IMR-90 (cell line): Measurements from ENCODE around the gene NLRC5. TPM values are rescaled to one million over a fixed set of nuclear protein-coding genes. Genes with fewer than 3 reads are reported as not detected.

ENCODE experiments used
- ATAC-seq: fragments of 200-7000 bp; cut with Tn5 transposase; 2 replicates; pipeline ENCODE4 v1.9.1; 2020; ENCODE audit warnings: low read depth, mild to moderate bottlenecking, moderate library complexity
- BruUV-seq: library from RNA; stranded (reverse); fragments of 400-500 nt; replicated peaks from 2 replicates; lab custom pipeline; 2021; lab: Mats Ljungman, UMichigan
- CTCF ChIA-PET: fragments of 300-600 bp; formaldehyde crosslinking; extraction: SDS; loops from one replicate; lab custom pipeline; 2021; ENCODE audit warnings: antibody characterized with exemption; lab: Yijun Ruan, JAX
- POLR2A ChIA-PET: fragments of 300-600 bp; sonication (Branson Sonifier 250); formaldehyde crosslinking; loops from one replicate; lab custom pipeline; 2022; ENCODE audit warnings: antibody characterized with exemption; ENCODE audit not compliant: unreplicated experiment; lab: Charles Lee
- DNase-seq: peaks from one replicate; pipeline ENCODE4 v3.0.0; 2013
- H2AFZ ChIP-seq: replicated peaks from 2 replicates; pipeline ENCODE3; 2013; ENCODE audit warnings: low read length, mild to moderate bottlenecking; ENCODE audit not compliant: poor library complexity
- H2AK5ac ChIP-seq: 2 replicates; pipeline ENCODE4 v1.6.1; 2013; ENCODE audit warnings: low read depth, low read length, inconsistent platforms
- H2AK9ac ChIP-seq: replicated peaks from 2 replicates; pipeline ENCODE3; 2013; ENCODE audit warnings: mild to moderate bottlenecking, low read depth, low read length, moderate library complexity; ENCODE audit not compliant: poor library complexity
- H2BK120ac ChIP-seq: 2 replicates; pipeline ENCODE4 v1.6.1; 2013; ENCODE audit warnings: low read depth, low read length, inconsistent platforms
- H2BK15ac ChIP-seq: 3 replicates; pipeline ENCODE4 v1.6.1; 2013; ENCODE audit warnings: low read depth, low read length, inconsistent platforms
- H2BK20ac ChIP-seq: 2 replicates; pipeline ENCODE4 v1.6.1; 2013; ENCODE audit warnings: low read depth, mild to moderate bottlenecking, inconsistent platforms, low read length, moderate library complexity
- H2BK5ac ChIP-seq: 2 replicates; pipeline ENCODE4 v1.6.1; 2013; ENCODE audit warnings: mild to moderate bottlenecking, low read depth, low read length, inconsistent platforms; ENCODE audit not compliant: poor library complexity, severe bottlenecking
- H3K14ac ChIP-seq: replicated peaks from 2 replicates; pipeline ENCODE4 v1.6.1; 2013; ENCODE audit warnings: low read depth, low read length, inconsistent platforms
- H3K18ac ChIP-seq: 2 replicates; pipeline ENCODE4 v1.6.1; 2013; ENCODE audit warnings: low read depth, low read length, control low read depth
- H3K23ac ChIP-seq: 2 replicates; pipeline ENCODE4 v1.6.1; 2013; ENCODE audit warnings: low read depth, low read length, inconsistent platforms
- H3K27ac ChIP-seq: 2 replicates; pipeline ENCODE4 v1.5.1; 2013; ENCODE audit warnings: mild to moderate bottlenecking, control low read depth, low read length; ENCODE audit not compliant: insufficient read depth
- H3K27me3 ChIP-seq: 2 replicates; pipeline ENCODE4 v1.6.1; 2013; ENCODE audit warnings: low read length; ENCODE audit not compliant: control insufficient read depth, insufficient read depth
- H3K36me3 ChIP-seq: 2 replicates; pipeline ENCODE4 v1.6.1; 2013; ENCODE audit warnings: low read length, mixed read lengths; ENCODE audit not compliant: control insufficient read depth, insufficient read depth
- H3K4ac ChIP-seq: 2 replicates; pipeline ENCODE4 v1.6.1; 2013; ENCODE audit warnings: low read depth, low read length, inconsistent platforms
- H3K4me1 ChIP-seq: 2 replicates; pipeline ENCODE4 v1.6.1; 2013; ENCODE audit warnings: low read length, mixed read lengths; ENCODE audit not compliant: control insufficient read depth, insufficient read depth
- H3K4me2 ChIP-seq: 2 replicates; pipeline ENCODE4 v1.6.1; 2013; ENCODE audit warnings: low read depth, mild to moderate bottlenecking, control low read depth, low read length, moderate library complexity
- H3K4me3 ChIP-seq: 2 replicates; pipeline ENCODE4 v1.5.1; 2013; ENCODE audit warnings: low read depth, mild to moderate bottlenecking, control low read depth, low read length, moderate library complexity; ENCODE audit not compliant: insufficient read depth
- H3K56ac ChIP-seq: 2 replicates; pipeline ENCODE4 v1.6.1; 2013; ENCODE audit warnings: low read length, inconsistent platforms; ENCODE audit not compliant: insufficient read depth; ENCODE audit errors: extremely low read depth
- H3K79me1 ChIP-seq, 2 experiments: 2 replicates each; pipeline ENCODE4 v1.6.1; 2013; ENCODE audit warnings: low read length in 2 of 2, inconsistent platforms in 1 of 2, low read depth in 1 of 2
- H3K9ac ChIP-seq: 2 replicates; pipeline ENCODE4 v1.6.1; 2013; ENCODE audit warnings: low read depth, low read length, control low read depth
- H3K9me1 ChIP-seq: 2 replicates; pipeline ENCODE4 v1.6.1; 2013; ENCODE audit warnings: low read length, inconsistent platforms; ENCODE audit not compliant: insufficient read depth
- H3K9me3 ChIP-seq: 2 replicates; pipeline ENCODE4 v1.6.1; 2013; ENCODE audit warnings: low read length; ENCODE audit not compliant: control insufficient read depth, insufficient read depth
- H4K20me1 ChIP-seq: 2 replicates; pipeline ENCODE4 v1.6.1; 2013; ENCODE audit warnings: low read length, inconsistent platforms; ENCODE audit not compliant: insufficient read depth
- H4K5ac ChIP-seq: 2 replicates; pipeline ENCODE4 v1.6.1; 2013; ENCODE audit warnings: mild to moderate bottlenecking, low read depth, low read length, control low read depth
- H4K8ac ChIP-seq, 2 experiments: 2 replicates each; pipeline ENCODE4 v1.6.1; 2013; ENCODE audit warnings: low read depth in 2 of 2, low read length in 2 of 2, control low read depth in 1 of 2, inconsistent platforms in 1 of 2
- H4K91ac ChIP-seq: 2 replicates; pipeline ENCODE4 v1.6.1; 2013; ENCODE audit warnings: low read depth, low read length, inconsistent platforms; ENCODE audit not compliant: insufficient read depth
- CHD1 ChIP-seq: IDR thresholded peaks from 2 replicates; pipeline ENCODE4 v1.6.1; 2012; ENCODE audit warnings: low read depth, low read length, improper control_type of control experiment
- ELK1 ChIP-seq: fragments of 150-350 bp; IDR thresholded peaks from 2 replicates; pipeline ENCODE4 v1.6.1; 2016; ENCODE audit warnings: low read depth, mild to moderate bottlenecking, low read length, moderate library complexity, borderline replicate concordance
- NFE2L2 ChIP-seq: fragments of 150-350 bp; IDR thresholded peaks from 2 replicates; pipeline ENCODE4 v1.6.1; 2016; ENCODE audit warnings: low read depth, mild to moderate bottlenecking, low read length
- RCOR1 ChIP-seq: IDR thresholded peaks from 2 replicates; pipeline ENCODE4 v1.6.1; 2012; ENCODE audit warnings: mild to moderate bottlenecking, low read length, improper control_type of control experiment; ENCODE audit not compliant: insufficient replicate concordance
- USF2 ChIP-seq: fragments of 150-350 bp; IDR thresholded peaks from 2 replicates; pipeline ENCODE4 v1.6.1; 2017; ENCODE audit warnings: mild to moderate bottlenecking, antibody characterized with exemption, low read length, low read depth
- WGBS, 2 experiments: methylation state at CpG; one replicate each; pipeline versions ENCODE4 v1.1.5 to v1.1.7; 2013; ENCODE audit warnings: missing lambda C conversion rate in 2 of 2; ENCODE audit not compliant: insufficient read length in 1 of 2; ENCODE audit errors: extremely low coverage in 2 of 2; 5-methylcytosine and 5-hydroxymethylcytosine counted together
- dilution Hi-C: fragments of 300-500 bp; cut with HindIII; formaldehyde crosslinking; loops from one replicate; pipeline ENCODE4 v1.14.3; 2018; ENCODE audit warnings: low sequenced_read_pairs; ENCODE audit not compliant: unreplicated experiment
- in situ Hi-C: fragments of 300-500 bp; cut with MboI; formaldehyde crosslinking; loops from 3 replicates; pipeline ENCODE4 v1.14.3; 2019; ENCODE audit warnings: low sequenced_read_pairs, inconsistent platforms, mixed read lengths
- intact Hi-C: fragments of 100-400 bp; cut with micrococcal nuclease; formaldehyde crosslinking; loops from 2 replicates; pipeline ENCODE4 v1.10.0; 2022
- polyA plus RNA-seq, 3 experiments: library from polyadenylated mRNA; depleted of rRNA; stranded (reverse); fragments of >200 nt; gene quantifications; 2 replicates each; pipeline ENCODE4 v1.2.3, GENCODE V29; 2012; ENCODE audit warnings: low replicate concordance in 1 of 3
- total RNA-seq: library from RNA; depleted of rRNA; stranded (reverse); fragments of >200 nt; gene quantifications from 2 replicates; pipeline ENCODE4 v1.2.3, GENCODE V29; 2012

The NLRC5 gene
- total and polyA plus RNA-seq, 2 of the 4 experiments (the other 2 are of a cell fraction), result 9.1 to 14.9 TPM

GRCh38 chr16:57007530-57007929 lies 18.2 kb downstream of the NLRC5 start:
- H4K5ac ChIP-seq, result no peak overlapping the region
- TF ChIP-seq RCOR1 (no peak), NFE2L2 (no peak), ELK1 (no peak), USF2 (no peak), CHD1 (no peak)
- H2BK20ac ChIP-seq, result no peak overlapping the region
- H3K18ac ChIP-seq, result no peak overlapping the region
- H3K79me1 ChIP-seq, result peaks cover 7 to 46% of the 10 kb centered on the region in 2 experiments
- H2BK5ac ChIP-seq, result no peak overlapping the region
- H3K9me3 ChIP-seq, result no peaks in the 10 kb centered on the region
- WGBS, 2 experiments, result no CpG with 5 or more reads among the region's 3 CpGs
- H2BK15ac ChIP-seq, result no peak overlapping the region
- H3K56ac ChIP-seq, result no peak overlapping the region
- no peak overlapping the region for H3K27ac ChIP-seq
- no peak overlapping the region for H3K14ac ChIP-seq
- no peak overlapping the region for H4K91ac ChIP-seq
- H3K4ac ChIP-seq, result no peak overlapping the region
- H2AFZ ChIP-seq, result no peak overlapping the region
- H2AK9ac ChIP-seq, result no peak overlapping the region
- peaks cover 2% of the 10 kb centered on the region; the same call in 1 of the 2 replicates for H3K4me1 ChIP-seq
- H2BK120ac ChIP-seq, result no peak overlapping the region
- ATAC-seq (no peak), DNase-seq (no peak)
- H3K23ac ChIP-seq, result no peak overlapping the region
- H3K27me3 ChIP-seq, result no peaks in the 10 kb centered on the region
- H3K4me3 ChIP-seq, result no peak overlapping the region
- CTCF ChIA-PET, result interaction anchor here (0.7 kb wide), 1 partner anchor 20 kb away, joined by 4 read pairs; no protein-coding TSS in a partner anchor
- intact Hi-C loops (no loop called here), dilution Hi-C loops (no loop called here), in situ Hi-C loops (no loop called here)
- H2AK5ac ChIP-seq, result no peak overlapping the region
- peaks cover 3% of the 10 kb centered on the region for H3K36me3 ChIP-seq
- H4K20me1 ChIP-seq, result no peaks in the 10 kb centered on the region
- no TSS peak for BruUV-seq
- H3K9ac ChIP-seq, result no peak overlapping the region
- H4K8ac ChIP-seq, result no peak overlapping the region
- POLR2A ChIA-PET, result no interaction called here
- H3K4me2 ChIP-seq, result no peak overlapping the region
- peaks cover 9% of the 10 kb centered on the region for H3K9me1 ChIP-seq
